T-helper 17 cell (primary cell): ENCODE data around the gene SLC24A4. TPM values are rescaled to one million over a fixed set of nuclear protein-coding genes. Genes with fewer than 3 reads are reported as not detected.

ENCODE experiments used
- ATAC-seq: fragments of 150-1000 bp; cut with Tn5 transposase; 2 replicates; pipeline ENCODE4 v1.10.0; 2021; ENCODE audit warnings: mild to moderate bottlenecking, moderate library complexity
- DNase-seq, 3 donors: peaks; one replicate each; pipeline versions ENCODE4 v3.0.0 to v3.0.0-alpha.2; 2020 to 2021
- H3K9me3 ChIP-seq: one replicate; pipeline ENCODE4 v1.7.0; 2013; ENCODE audit warnings: low read length, mild to moderate bottlenecking; ENCODE audit not compliant: control insufficient read depth, poor library complexity, severe bottlenecking
- H3K27ac Mint-ChIP-seq: one replicate; pipeline ENCODE4 v1.8.0; 2022; ENCODE audit warnings: mild to moderate bottlenecking, moderate library complexity, mixed read lengths
- H3K27me3 Mint-ChIP-seq: one replicate; pipeline ENCODE4 v1.8.0; 2022; ENCODE audit warnings: mixed read lengths
- H3K36me3 Mint-ChIP-seq: one replicate; pipeline ENCODE4 v1.8.0; 2022; ENCODE audit warnings: low read depth, mixed read lengths
- H3K4me1 Mint-ChIP-seq: one replicate; pipeline ENCODE4 v1.8.0; 2022; ENCODE audit warnings: mild to moderate bottlenecking, mixed read lengths
- H3K4me3 Mint-ChIP-seq: one replicate; pipeline ENCODE4 v1.8.0; 2022; ENCODE audit warnings: mild to moderate bottlenecking, moderate library complexity, mixed read lengths
- total RNA-seq, 4 donors: library from RNA in 2 of 4; stranded (reverse) in 2 of 4; gene quantifications; one replicate each; pipeline ENCODE4 v1.2.3 and lab custom pipeline; 2022 to 2026

Gene SLC24A4
- total RNA-seq, 2 donors from 2014 or later, result 0.55 to 2.0 TPM

GRCh38 chr14:92441751-92442504 lies 119.0 kb downstream of the SLC24A4 start:
- Mint-ChIP-seq H3K27me3 (peaks cover 21% of the 10 kb centered on the region), H3K27ac (peak overlapping the region; percentile 53), H3K4me1 (peaks cover 2% of the 10 kb centered on the region), H3K36me3 (peaks cover 3% of the 10 kb centered on the region), H3K4me3 (no peak overlapping the region)
- H3K9me3 ChIP-seq, result peaks cover 2% of the 10 kb centered on the region
- no peak for ATAC-seq
- DNase-seq, result no peak

DNA sequence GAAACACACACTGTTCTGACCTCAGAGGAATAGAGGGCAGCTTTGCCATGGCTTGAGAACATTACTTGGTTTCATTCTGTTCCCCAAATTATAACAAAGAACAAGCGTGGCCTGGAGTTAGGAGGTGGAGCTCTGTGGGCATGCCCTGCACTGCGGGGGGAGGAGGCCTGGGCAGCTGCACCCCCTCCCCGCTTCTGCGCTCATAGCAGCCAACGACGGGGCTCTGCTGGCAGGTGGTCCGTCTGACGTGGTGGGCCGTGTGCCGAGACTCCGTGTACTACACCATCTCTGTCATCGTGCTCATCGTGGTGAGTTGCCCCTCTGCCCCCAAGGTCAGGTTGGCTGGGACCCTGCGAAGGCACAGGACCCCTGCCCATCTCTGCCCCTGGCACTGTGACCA lies 120.2 kb downstream of the SLC24A4 start:
- ATAC-seq, result no peak
- no peak for DNase-seq
- Mint-ChIP-seq H3K4me3 (no peak overlapping the region), H3K27me3 (peaks cover 21% of the 10 kb centered on the region), H3K4me1 (peaks cover 5% of the 10 kb centered on the region), H3K27ac (no peak overlapping the region), H3K36me3 (peaks cover 3% of the 10 kb centered on the region)
- peaks cover 2% of the 10 kb centered on the region for H3K9me3 ChIP-seq

- no peak for ATAC-seq
- peaks cover 5% of the 10 kb centered on the region for H3K4me1 Mint-ChIP-seq
Measured at GRCh38 chr14:92443741-92444140, 120.8 kb downstream of the SLC24A4 start.

GRCh38 chr14:92446771-92447170 lies 123.8 kb downstream of the SLC24A4 start:
- Mint-ChIP-seq H3K27ac (no peak overlapping the region), H3K4me1 (peaks cover 2% of the 10 kb centered on the region), H3K27me3 (peaks cover 4% of the 10 kb centered on the region), H3K36me3 (no peaks in the 10 kb centered on the region), H3K4me3 (no peak overlapping the region)
- peaks cover 2% of the 10 kb centered on the region for H3K9me3 ChIP-seq
- ATAC-seq (no peak), DNase-seq (no peak)

More at GRCh38 chr14:92443741-92444140, 120.8 kb downstream of the SLC24A4 start:
- no peak overlapping the region for H3K27ac Mint-ChIP-seq
- H3K9me3 ChIP-seq, result peaks cover 2% of the 10 kb centered on the region
- peaks cover 21% of the 10 kb centered on the region for H3K27me3 Mint-ChIP-seq
- H3K36me3 Mint-ChIP-seq, result peaks cover 3% of the 10 kb centered on the region
- no peak for DNase-seq
- H3K4me3 Mint-ChIP-seq, result no peak overlapping the region

DNA sequence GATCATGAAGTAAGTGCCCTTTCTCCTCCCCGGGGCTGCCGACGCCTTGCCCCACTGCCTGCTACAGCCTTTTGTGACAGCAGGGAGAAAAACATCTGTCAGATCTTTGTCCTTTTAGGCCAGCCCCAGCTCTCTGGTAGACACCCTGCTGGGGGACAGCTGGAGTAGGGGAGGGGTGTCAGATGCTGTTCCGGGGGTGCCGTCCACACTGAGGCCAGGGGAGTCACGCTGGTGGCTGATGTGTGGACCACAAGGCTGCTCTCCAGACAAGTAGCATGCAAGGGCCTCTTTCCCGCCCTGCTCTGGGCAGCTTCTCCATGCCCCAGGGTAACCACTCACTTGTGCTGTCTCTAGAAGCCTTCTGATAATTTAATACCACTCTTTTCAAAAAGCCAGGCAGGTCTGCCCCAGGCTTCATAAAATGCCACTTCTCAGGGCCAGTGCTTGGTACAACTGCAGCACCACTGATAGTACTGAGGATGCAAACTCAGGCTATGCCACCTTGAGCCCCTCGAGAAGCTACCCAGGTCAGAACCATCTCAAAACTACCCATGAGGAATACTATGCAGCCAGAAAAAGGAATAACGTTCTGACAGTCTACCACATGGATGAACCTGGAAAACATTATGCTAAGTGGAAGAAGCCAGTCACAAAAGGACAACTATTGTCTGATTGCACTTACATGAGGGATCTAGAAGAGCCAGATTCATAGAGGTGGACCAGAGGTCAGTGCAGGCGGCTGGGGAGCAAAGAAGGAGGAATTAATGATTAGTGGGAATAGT lies 124.6 kb downstream of the SLC24A4 start:
- H3K4me1 Mint-ChIP-seq, result peaks cover 2% of the 10 kb centered on the region
- H3K27ac Mint-ChIP-seq, result peak overlapping the region; percentile 60
- DNase-seq (no peak), ATAC-seq (no peak)
- H3K4me3 Mint-ChIP-seq, result no peak overlapping the region
- H3K9me3 ChIP-seq, result peaks cover 2% of the 10 kb centered on the region
- no peaks in the 10 kb centered on the region for H3K36me3 Mint-ChIP-seq
- H3K27me3 Mint-ChIP-seq, result no peaks in the 10 kb centered on the region

GRCh38 chr14:92448786-92449185 lies 125.8 kb downstream of the SLC24A4 start:
- ATAC-seq (no peak), DNase-seq (no peak)
- Mint-ChIP-seq H3K27me3 (no peaks in the 10 kb centered on the region), H3K27ac (no peak overlapping the region), H3K4me1 (peaks cover 2% of the 10 kb centered on the region), H3K36me3 (no peaks in the 10 kb centered on the region), H3K4me3 (no peak overlapping the region)
- peaks cover 2% of the 10 kb centered on the region for H3K9me3 ChIP-seq

- H3K36me3 Mint-ChIP-seq, result no peaks in the 10 kb centered on the region
- H3K27me3 Mint-ChIP-seq, result no peaks in the 10 kb centered on the region
- DNase-seq, result no peak
- no peak overlapping the region for H3K4me3 Mint-ChIP-seq
- peaks cover 2% of the 10 kb centered on the region for H3K9me3 ChIP-seq
- H3K27ac Mint-ChIP-seq, result no peak overlapping the region
- ATAC-seq, result no peak
- peaks cover 2% of the 10 kb centered on the region for H3K4me1 Mint-ChIP-seq
Measured at GRCh38 chr14:92449404-92450181, 126.6 kb downstream of the SLC24A4 start.

- H3K4me3 Mint-ChIP-seq, result no peak overlapping the region
- H3K9me3 ChIP-seq, result no peaks in the 10 kb centered on the region
- no peaks in the 10 kb centered on the region for H3K36me3 Mint-ChIP-seq
- no peaks in the 10 kb centered on the region for H3K27me3 Mint-ChIP-seq
- DNase-seq (no peak), ATAC-seq (no peak)
- peaks cover 2% of the 10 kb centered on the region for H3K4me1 Mint-ChIP-seq
- H3K27ac Mint-ChIP-seq, result no peak overlapping the region
Measured at GRCh38 chr14:92450351-92451070, 127.5 kb downstream of the SLC24A4 start.

- H3K27me3 Mint-ChIP-seq, result no peaks in the 10 kb centered on the region
- ATAC-seq (no peak), DNase-seq (no peak)
- H3K36me3 Mint-ChIP-seq, result no peaks in the 10 kb centered on the region
- no peak overlapping the region for H3K4me3 Mint-ChIP-seq
- no peak overlapping the region for H3K27ac Mint-ChIP-seq
- H3K4me1 Mint-ChIP-seq, result peaks cover 2% of the 10 kb centered on the region
- no peaks in the 10 kb centered on the region for H3K9me3 ChIP-seq
Measured at GRCh38 chr14:92451245-92451644, 128.3 kb downstream of the SLC24A4 start.

DNA sequence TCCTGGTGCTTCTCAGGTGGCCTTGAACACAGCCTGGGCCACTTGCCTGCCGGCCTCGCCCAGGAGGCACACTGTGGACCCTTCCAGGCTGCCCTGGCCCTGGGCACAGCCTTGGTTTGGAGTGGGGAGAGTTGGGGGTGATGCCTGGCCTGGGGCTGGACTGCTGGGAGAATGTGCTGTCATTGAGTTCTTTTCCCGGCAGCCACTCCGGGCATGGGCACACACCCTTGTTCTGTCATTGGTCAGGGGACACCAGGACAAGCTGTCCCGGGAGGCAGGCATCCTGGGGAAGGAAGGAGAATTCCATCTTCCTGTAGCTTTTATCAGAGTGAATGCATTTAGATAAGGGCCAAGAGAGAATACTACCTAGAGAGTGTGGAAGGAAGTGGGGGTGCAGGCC lies 128.8 kb downstream of the SLC24A4 start:
- ATAC-seq, result no peak
- no peak for DNase-seq
- peaks cover 2% of the 10 kb centered on the region for H3K4me1 Mint-ChIP-seq
- no peak overlapping the region for H3K27ac Mint-ChIP-seq
- no peak overlapping the region for H3K4me3 Mint-ChIP-seq
- H3K9me3 ChIP-seq, result no peaks in the 10 kb centered on the region
- no peaks in the 10 kb centered on the region for H3K27me3 Mint-ChIP-seq
- H3K36me3 Mint-ChIP-seq, result no peaks in the 10 kb centered on the region

- Mint-ChIP-seq H3K4me1 (no peaks in the 10 kb centered on the region), H3K27ac (no peak overlapping the region), H3K4me3 (no peak overlapping the region), H3K27me3 (no peaks in the 10 kb centered on the region), H3K36me3 (no peaks in the 10 kb centered on the region)
- H3K9me3 ChIP-seq, result no peaks in the 10 kb centered on the region
- no peak for ATAC-seq
- no peak for DNase-seq
Measured at GRCh38 chr14:92452471-92452870, 129.5 kb downstream of the SLC24A4 start.

GRCh38 chr14:92453691-92454090 lies 130.7 kb downstream of the SLC24A4 start:
- ATAC-seq, result no peak
- H3K4me3 Mint-ChIP-seq, result no peak overlapping the region

DNA sequence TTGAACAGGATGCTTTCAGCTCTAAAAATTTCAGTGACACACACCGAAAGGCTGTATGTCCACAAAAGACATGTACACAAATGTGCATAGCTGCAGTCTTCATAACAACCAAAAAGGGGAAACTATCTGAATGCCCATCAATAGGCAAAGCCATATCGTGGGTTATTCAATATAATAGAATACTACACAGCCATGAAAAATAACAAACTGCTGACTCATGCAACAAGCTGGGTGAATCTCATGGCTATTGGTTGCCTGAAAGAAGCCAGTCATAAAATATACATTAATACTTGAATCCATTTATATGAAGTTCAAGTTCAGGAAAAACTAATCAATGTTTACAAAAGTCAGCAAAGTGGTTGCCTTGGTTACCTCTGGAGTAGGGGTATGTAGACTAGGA lies 132.3 kb downstream of the SLC24A4 start:
- Mint-ChIP-seq H3K4me3 (no peak overlapping the region), H3K27ac (no peak overlapping the region), H3K36me3 (no peaks in the 10 kb centered on the region), H3K27me3 (no peaks in the 10 kb centered on the region), H3K4me1 (no peaks in the 10 kb centered on the region)
- no peak for DNase-seq
- no peak for ATAC-seq
- H3K9me3 ChIP-seq, result no peaks in the 10 kb centered on the region

More at GRCh38 chr14:92453691-92454090, 130.7 kb downstream of the SLC24A4 start:
- H3K9me3 ChIP-seq, result no peaks in the 10 kb centered on the region
- no peaks in the 10 kb centered on the region for H3K4me1 Mint-ChIP-seq
- no peaks in the 10 kb centered on the region for H3K27me3 Mint-ChIP-seq
- no peak overlapping the region for H3K27ac Mint-ChIP-seq
- no peaks in the 10 kb centered on the region for H3K36me3 Mint-ChIP-seq
- no peak for DNase-seq
